K562 (cell line): Measurements from ENCODE around the gene SELENOI. TPM values are rescaled to one million over a fixed set of nuclear protein-coding genes. Genes with fewer than 3 reads are reported as not detected.

Experiments
- ATAC-seq: fragments of 200-7000 bp; cut with Tn5 transposase; 3 replicates; pipeline ENCODE4 v1.9.1; 2020; ENCODE audit warnings: moderate library complexity
- BruUV-seq: library from RNA; stranded (reverse); fragments of 400-500 nt; replicated peaks from 2 replicates; lab custom pipeline; 2021; lab: Mats Ljungman, UMichigan
- CTCF ChIA-PET: fragments of 300-600 bp; formaldehyde crosslinking; extraction: SDS; loops from one replicate; lab custom pipeline; 2021; ENCODE audit warnings: low intra/inter-chr PET ratio; lab: Yijun Ruan, JAX
- POLR2A ChIA-PET: fragments of 300-600, 350-650 bp; sonication (Branson Sonifier 250); formaldehyde crosslinking; extraction: SDS; loops from one replicate; lab custom pipeline; 2021; ENCODE audit warnings: antibody characterized with exemption, inconsistent platforms; lab: Yijun Ruan, JAX
- DNase-seq, 4 experiments: peaks; one replicate each; pipeline versions ENCODE4 v3.0.0 to v3.0.0-alpha.2; 2011 to 2018; ENCODE audit warnings: low spot score in 3 of 4, mixed read lengths in 3 of 4; ENCODE audit errors: extremely low read depth in 1 of 4
- FAIRE-seq: peaks from 2 replicates; lab custom pipeline; 2011; peaks lifted over from hg19 to GRCh38; lab: Jason Lieb, UNC
- H2AFZ ChIP-seq: 2 replicates; pipeline ENCODE4 v1.6.0; 2011; ENCODE audit warnings: low read depth, low read length, control low read depth, inconsistent platforms
- H3K27ac ChIP-seq: fragments of 200-600 bp; 3 replicates; pipeline ENCODE4 v1.8.0; 2011; ENCODE audit warnings: low read depth, mild to moderate bottlenecking, control low read depth, inconsistent platforms, low read length, moderate library complexity, mixed read lengths; ENCODE audit errors: extremely low read depth
- H3K27me3 ChIP-seq, 2 experiments: fragments of 300-600 bp in 1 of 2; 2 replicates in 1 of 2; 3 replicates in 1 of 2; pipeline versions ENCODE4 v1.6.0 to v1.8.0; 2011; ENCODE audit warnings: inconsistent platforms in 2 of 2, low read length in 2 of 2, mild to moderate bottlenecking in 1 of 2, mixed read lengths in 1 of 2, moderate library complexity in 1 of 2; ENCODE audit not compliant: control insufficient read depth in 2 of 2, insufficient read depth in 2 of 2
- H3K36me3 ChIP-seq: fragments of 300-600 bp; 3 replicates; pipeline ENCODE4 v1.8.0; 2011; ENCODE audit warnings: mild to moderate bottlenecking, low read length, inconsistent platforms; ENCODE audit not compliant: control insufficient read depth, insufficient read depth
- H3K4me1 ChIP-seq, 2 experiments: fragments of 200-600 bp in 1 of 2; replicated peaks in 1 of 2; 2 replicates in 1 of 2; 3 replicates in 1 of 2; pipeline versions ENCODE4 v1.5.1 to v1.8.0; 2011; ENCODE audit warnings: inconsistent platforms in 2 of 2, low read length in 2 of 2, mild to moderate bottlenecking in 1 of 2, mixed read lengths in 1 of 2, moderate library complexity in 1 of 2; ENCODE audit not compliant: control insufficient read depth in 2 of 2, insufficient read depth in 2 of 2
- H3K4me2 ChIP-seq: 2 replicates; pipeline ENCODE4 v1.6.1; 2011; ENCODE audit warnings: low read length, control low read depth, inconsistent platforms, mixed read lengths; ENCODE audit not compliant: insufficient read depth
- H3K4me3 ChIP-seq: fragments of 200-600 bp; sonication (generic), shearing (Covaris generic); 2 replicates; pipeline ENCODE4 v1.5.1; 2016; ENCODE audit warnings: control low read depth, inconsistent platforms
- H3K79me2 ChIP-seq: fragments of 200-600 bp; 3 replicates; pipeline ENCODE4 v1.8.0; 2011; ENCODE audit warnings: low read length, inconsistent platforms; ENCODE audit not compliant: control insufficient read depth, insufficient read depth
- H3K9ac ChIP-seq, 2 experiments: 2 replicates each; pipeline versions ENCODE4 v1.6.0 to v1.6.1; 2011; ENCODE audit warnings: low read depth in 2 of 2, low read length in 2 of 2, control low read depth in 1 of 2, inconsistent platforms in 1 of 2, mild to moderate bottlenecking in 1 of 2, mixed read lengths in 1 of 2; ENCODE audit not compliant: insufficient read depth in 1 of 2
- H3K9me1 ChIP-seq: one replicate; pipeline ENCODE4 v1.6.0; 2011; ENCODE audit warnings: inconsistent platforms, mild to moderate bottlenecking, low read length, moderate library complexity; ENCODE audit not compliant: control insufficient read depth, insufficient read depth
- H3K9me3 ChIP-seq: replicated peaks from 2 replicates; pipeline ENCODE4 v1.5.1; 2011; ENCODE audit warnings: low read depth, low read length, inconsistent platforms; ENCODE audit not compliant: control insufficient read depth, insufficient read depth
- H4K20me1 ChIP-seq: replicated peaks from 2 replicates; pipeline ENCODE4 v1.6.1; 2011; ENCODE audit warnings: low read length, inconsistent platforms, mixed read lengths; ENCODE audit not compliant: control insufficient read depth, insufficient read depth
- ATF7 ChIP-seq: fragments of 450-650 bp; IDR thresholded peaks from 2 replicates; pipeline ENCODE4 v1.7.1; 2014; ENCODE audit warnings: mild to moderate bottlenecking, moderate library complexity
- CBFA2T2 ChIP-seq: fragments of 450-650 bp; conservative IDR thresholded peaks from 2 replicates; pipeline ENCODE4 v1.6.1; 2017; ENCODE audit warnings: mild to moderate bottlenecking
- CREBBP ChIP-seq: IDR thresholded peaks from one replicate; pipeline ENCODE4 v1.6.1; 2012; ENCODE audit warnings: low read depth, mild to moderate bottlenecking, control low read depth, inconsistent platforms, low read length
- MCM2 ChIP-seq: fragments of 450-650 bp; IDR thresholded peaks from 2 replicates; pipeline ENCODE4 v1.6.1; 2017; ENCODE audit warnings: low read depth, mild to moderate bottlenecking
- SRF ChIP-seq, 2 experiments: fragments of 250-450, 450-650 bp in 1 of 2; sonication (Bioruptor Pico) in 1 of 2; sonication (generic) in 1 of 2; formaldehyde crosslinking; IDR thresholded peaks; 2 replicates each; pipeline versions ENCODE4 v1.5.0 to v1.5.1; 2020 to 2022; ENCODE audit warnings: mild to moderate bottlenecking in 1 of 2, missing genetic modification reagents in 1 of 2
- ZBTB7A ChIP-seq: IDR thresholded peaks from 2 replicates; pipeline ENCODE4 v1.6.1; 2011; ENCODE audit warnings: low read depth, mild to moderate bottlenecking, low read length, moderate library complexity, borderline replicate concordance; ENCODE audit not compliant: control insufficient read depth
- ZEB2 ChIP-seq: fragments of 450-650 bp; IDR thresholded peaks from 2 replicates; pipeline ENCODE4 v1.6.1; 2016
- ZKSCAN3 ChIP-seq: fragments of 250-450 bp; sonication (Bioruptor Pico); IDR thresholded peaks from 2 replicates; pipeline ENCODE4 v1.4.0; 2020
- WGBS: fragments of 100-300 bp; shearing (Covaris generic); methylation state at CpG from one replicate; pipeline ENCODE4 v1.1.6; 2016; ENCODE audit warnings: low coverage, mixed read lengths; ENCODE audit not compliant: insufficient coverage; ENCODE audit errors: missing lambda C conversion rate; 5-methylcytosine and 5-hydroxymethylcytosine counted together
- in situ Hi-C: fragments of 300-500 bp; cut with MboI; formaldehyde crosslinking; loops from 4 replicates; pipeline ENCODE4 v1.15.0; 2018; ENCODE audit warnings: inconsistent platforms, mixed read lengths
- intact Hi-C: fragments of 100-400 bp; cut with micrococcal nuclease; formaldehyde crosslinking; loops from 2 replicates; pipeline ENCODE4 v1.14.2; 2022
- polyA plus RNA-seq, 8 experiments: library from polyadenylated mRNA; depleted of rRNA in 4 of 8; stranded (reverse) in 5 of 8; unstranded in 3 of 8; fragments of >200 nt; fragmentation: Nextera tagmentation in 2 of 8; fragmentation: Illumina TruSeq in 1 of 8; extraction: Ambion mirVana in 2 of 8; extraction: Trizol in 1 of 8; gene quantifications; 2 replicates each; pipeline versions ENCODE4 v1.2.1 to v1.2.3, GENCODE V29; 2011 to 2014; ENCODE audit warnings: inconsistent platforms in 1 of 8, missing spikeins in 1 of 8
- total RNA-seq, 7 experiments: library from RNA; depleted of rRNA in 6 of 7; stranded (reverse); fragments of >200 nt in 6 of 7; fragmentation: Illumina TruSeq in 2 of 7; extraction: Trizol in 2 of 7; gene quantifications; 2 replicates each; pipeline versions ENCODE4 v1.2.1 to v1.2.3, GENCODE V29; 2011 to 2021; ENCODE audit warnings: low replicate concordance in 1 of 7
- TF ChIP-seq, protein P1 (sequence below): IDR thresholded peaks from 2 replicates; pipeline ENCODE4 v1.6.1; 2012; ENCODE audit warnings: low read depth, low read length, improper control_type of control experiment, borderline replicate concordance
- TF ChIP-seq, protein P2 (sequence below), 2 experiments: fragments of 450-650 bp in 1 of 2; sonication (generic) in 1 of 2; formaldehyde crosslinking in 1 of 2; IDR thresholded peaks in 1 of 2; conservative IDR thresholded peaks in 1 of 2; 2 replicates each; pipeline versions ENCODE4 v1.6.1 to v1.8.1; 2016 to 2023; ENCODE audit warnings: mild to moderate bottlenecking in 2 of 2, moderate library complexity in 2 of 2, inconsistent platforms in 1 of 2, missing genetic modification reagents in 1 of 2
- TF ChIP-seq, protein P3 (sequence below): sonication (generic); formaldehyde crosslinking; IDR thresholded peaks from 2 replicates; pipeline ENCODE4 v1.8.0; 2022; ENCODE audit warnings: mild to moderate bottlenecking, missing genetic modification reagents, borderline replicate concordance
- TF ChIP-seq, protein P4 (sequence below): sonication (generic); formaldehyde crosslinking; IDR thresholded peaks from 2 replicates; pipeline ENCODE4 v1.8.0; 2022; ENCODE audit warnings: missing genetic modification reagents, mild to moderate bottlenecking, borderline replicate concordance

SELENOI gene
- total and polyA plus RNA-seq, 9 of the 15 experiments (the other 6 are each of a cell fraction or from before 2014, with no cell fraction given) = 9.6 to 46.9 (median 24.4) TPM

DNA sequence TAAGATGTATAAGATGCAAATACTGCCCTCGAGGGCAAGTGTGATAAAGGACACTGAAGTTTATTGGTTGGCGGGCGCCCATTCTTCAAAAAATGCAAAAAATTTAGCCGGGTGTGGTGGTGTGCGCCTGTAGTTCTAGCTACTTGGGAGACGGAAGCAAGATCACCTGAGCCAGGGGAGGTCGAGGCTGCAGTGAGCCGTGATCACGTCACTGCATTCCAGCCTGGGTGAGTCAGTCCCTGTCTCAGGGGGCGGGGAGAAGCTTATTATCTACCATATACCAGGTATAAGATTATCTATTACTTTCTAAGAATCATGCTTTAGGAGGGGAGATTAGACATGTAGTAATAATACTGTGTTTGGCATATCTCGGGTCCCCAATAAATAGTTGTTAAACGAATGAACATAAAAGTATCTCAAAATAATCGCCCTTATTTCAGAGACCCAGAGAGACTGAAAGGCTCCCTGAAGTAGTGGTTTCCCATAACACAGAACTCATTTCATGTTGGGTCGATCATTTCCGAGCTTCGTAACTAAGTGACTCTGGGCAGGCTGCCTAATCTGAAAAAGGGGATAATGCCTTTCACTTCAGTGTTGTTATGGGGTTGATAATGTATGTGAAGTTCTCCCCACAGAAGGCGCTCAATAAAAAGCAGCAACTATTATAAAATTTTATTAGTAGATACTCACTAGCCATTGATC is 1.2 kb upstream of the SELENOI start:
- FAIRE-seq (peak; percentile 73), ATAC-seq (peak; percentile 42), DNase-seq (peak in 3 of 4 experiments; percentile 27 to 90 (median 55))
- H3K9me3 ChIP-seq = no peaks in the 10 kb centered on the region
- BruUV-seq = no TSS peak
- peak overlapping the region; percentile 86 for H3K4me3 ChIP-seq
- H3K27me3 ChIP-seq = no peaks in the 10 kb centered on the region
- in situ Hi-C loops = no loop called here
- H3K9me1 ChIP-seq = no peaks in the 10 kb centered on the region
- H3K9ac ChIP-seq = peak overlapping the region; percentile 96 to 99
- no peak overlapping the region for H2AFZ ChIP-seq
- ChIA-PET POLR2A (interaction anchor here (0.6 to 5.4 kb wide), 12 partner anchors 8 to 122 kb away, joined by 3 to 64 read pairs (median 4); partner anchors contain the start of genes HADHA and HADHB), CTCF (no interaction called here)
- peak overlapping the region; percentile 97 for H3K27ac ChIP-seq
- intact Hi-C loops = loop anchor here (5.0 kb wide), 3 partner anchors 68 to 118 kb away; partner anchors contain the start of genes HADHA and HADHB
- peaks cover 16 to 17% of the 10 kb centered on the region in 2 experiments for H3K4me1 ChIP-seq
- peaks cover 62% of the 10 kb centered on the region for H3K79me2 ChIP-seq
- H3K4me2 ChIP-seq = peak overlapping the region; percentile 98
- WGBS = 9% methylated on average over 17 of the region's 17 CpGs
- H4K20me1 ChIP-seq = no peaks in the 10 kb centered on the region
- no peaks in the 10 kb centered on the region for H3K36me3 ChIP-seq
- TF ChIP-seq ZKSCAN3 (CRISPR knock-in tag) = no peak
- TF ChIP-seq ZBTB7A = no peak
- peak; percentile 85 for TF ChIP-seq ZEB2
- no peak for TF ChIP-seq SRF (CRISPR knock-in tag; IDR thresholded peaks at IDR 0.05)
- TF ChIP-seq, protein P1, sequence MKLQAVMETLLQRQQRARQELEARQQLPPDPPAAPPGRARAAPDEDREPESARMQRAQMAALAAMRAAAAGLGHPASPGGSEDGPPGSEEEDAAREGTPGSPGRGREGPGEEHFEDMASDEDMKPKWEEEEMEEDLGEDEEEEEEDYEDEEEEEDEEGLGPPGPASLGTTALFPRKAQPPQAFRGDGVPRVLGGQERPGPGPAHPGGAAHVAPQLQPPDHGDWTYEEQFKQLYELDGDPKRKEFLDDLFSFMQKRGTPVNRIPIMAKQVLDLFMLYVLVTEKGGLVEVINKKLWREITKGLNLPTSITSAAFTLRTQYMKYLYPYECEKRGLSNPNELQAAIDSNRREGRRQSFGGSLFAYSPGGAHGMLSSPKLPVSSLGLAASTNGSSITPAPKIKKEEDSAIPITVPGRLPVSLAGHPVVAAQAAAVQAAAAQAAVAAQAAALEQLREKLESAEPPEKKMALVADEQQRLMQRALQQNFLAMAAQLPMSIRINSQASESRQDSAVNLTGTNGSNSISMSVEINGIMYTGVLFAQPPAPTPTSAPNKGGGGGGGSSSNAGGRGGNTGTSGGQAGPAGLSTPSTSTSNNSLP = peak; percentile 70; the same call in 1 of the 2 replicates
- no peak for TF ChIP-seq CREBBP
- TF ChIP-seq CBFA2T2 = peak; percentile 64
- TF ChIP-seq, protein P2, sequence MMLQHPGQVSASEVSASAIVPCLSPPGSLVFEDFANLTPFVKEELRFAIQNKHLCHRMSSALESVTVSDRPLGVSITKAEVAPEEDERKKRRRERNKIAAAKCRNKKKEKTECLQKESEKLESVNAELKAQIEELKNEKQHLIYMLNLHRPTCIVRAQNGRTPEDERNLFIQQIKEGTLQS (IDR thresholded peaks at IDR 0.05) = peak; percentile 97
- TF ChIP-seq, protein P2 (CRISPR knock-in tag; conservative IDR thresholded peaks at IDR 0.05) = no peak; the same call in 1 of the 2 replicates
- TF ChIP-seq, protein P3, sequence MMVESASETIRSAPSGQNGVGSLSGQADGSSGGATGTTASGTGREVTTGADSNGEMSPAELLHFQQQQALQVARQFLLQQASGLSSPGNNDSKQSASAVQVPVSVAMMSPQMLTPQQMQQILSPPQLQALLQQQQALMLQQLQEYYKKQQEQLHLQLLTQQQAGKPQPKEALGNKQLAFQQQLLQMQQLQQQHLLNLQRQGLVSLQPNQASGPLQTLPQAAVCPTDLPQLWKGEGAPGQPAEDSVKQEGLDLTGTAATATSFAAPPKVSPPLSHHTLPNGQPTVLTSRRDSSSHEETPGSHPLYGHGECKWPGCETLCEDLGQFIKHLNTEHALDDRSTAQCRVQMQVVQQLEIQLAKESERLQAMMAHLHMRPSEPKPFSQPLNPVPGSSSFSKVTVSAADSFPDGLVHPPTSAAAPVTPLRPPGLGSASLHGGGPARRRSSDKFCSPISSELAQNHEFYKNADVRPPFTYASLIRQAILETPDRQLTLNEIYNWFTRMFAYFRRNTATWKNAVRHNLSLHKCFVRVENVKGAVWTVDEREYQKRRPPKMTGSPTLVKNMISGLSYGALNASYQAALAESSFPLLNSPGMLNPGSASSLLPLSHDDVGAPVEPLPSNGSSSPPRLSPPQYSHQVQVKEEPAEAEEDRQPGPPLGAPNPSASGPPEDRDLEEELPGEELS (CRISPR knock-in tag) = no peak
- peak; percentile 95 for TF ChIP-seq ATF7
- TF ChIP-seq, protein P4, sequence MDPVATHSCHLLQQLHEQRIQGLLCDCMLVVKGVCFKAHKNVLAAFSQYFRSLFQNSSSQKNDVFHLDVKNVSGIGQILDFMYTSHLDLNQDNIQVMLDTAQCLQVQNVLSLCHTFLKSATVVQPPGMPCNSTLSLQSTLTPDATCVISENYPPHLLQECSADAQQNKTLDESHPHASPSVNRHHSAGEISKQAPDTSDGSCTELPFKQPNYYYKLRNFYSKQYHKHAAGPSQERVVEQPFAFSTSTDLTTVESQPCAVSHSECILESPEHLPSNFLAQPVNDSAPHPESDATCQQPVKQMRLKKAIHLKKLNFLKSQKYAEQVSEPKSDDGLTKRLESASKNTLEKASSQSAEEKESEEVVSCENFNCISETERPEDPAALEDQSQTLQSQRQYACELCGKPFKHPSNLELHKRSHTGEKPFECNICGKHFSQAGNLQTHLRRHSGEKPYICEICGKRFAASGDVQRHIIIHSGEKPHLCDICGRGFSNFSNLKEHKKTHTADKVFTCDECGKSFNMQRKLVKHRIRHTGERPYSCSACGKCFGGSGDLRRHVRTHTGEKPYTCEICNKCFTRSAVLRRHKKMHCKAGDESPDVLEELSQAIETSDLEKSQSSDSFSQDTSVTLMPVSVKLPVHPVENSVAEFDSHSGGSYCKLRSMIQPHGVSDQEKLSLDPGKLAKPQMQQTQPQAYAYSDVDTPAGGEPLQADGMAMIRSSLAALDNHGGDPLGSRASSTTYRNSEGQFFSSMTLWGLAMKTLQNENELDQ = no peak
- TF ChIP-seq MCM2 = no peak
